Kidney capillary endothelial cell (primary cell): ENCODE measurements around the gene EXOC6.

Experiments
- DNase-seq: peaks from one replicate; pipeline ENCODE4 v3.0.0-alpha.2; 2018; ENCODE audit warnings: low spot score

Gene EXOC6

GRCh38 chr10:93023013-93023650 lies 174.8 kb downstream of the EXOC6 start:
- no peak for DNase-seq

GRCh38 chr10:93026072-93026471 lies 177.8 kb downstream of the EXOC6 start:
- DNase-seq = no peak

- no peak for DNase-seq
Measured at GRCh38 chr10:93027508-93027907, 179.2 kb downstream of the EXOC6 start.

- DNase-seq = no peak
Measured at GRCh38 chr10:93028883-93029282, 180.6 kb downstream of the EXOC6 start.

- peak; percentile 20 for DNase-seq
Measured at GRCh38 chr10:93030409-93030808, 182.1 kb downstream of the EXOC6 start.

DNA sequence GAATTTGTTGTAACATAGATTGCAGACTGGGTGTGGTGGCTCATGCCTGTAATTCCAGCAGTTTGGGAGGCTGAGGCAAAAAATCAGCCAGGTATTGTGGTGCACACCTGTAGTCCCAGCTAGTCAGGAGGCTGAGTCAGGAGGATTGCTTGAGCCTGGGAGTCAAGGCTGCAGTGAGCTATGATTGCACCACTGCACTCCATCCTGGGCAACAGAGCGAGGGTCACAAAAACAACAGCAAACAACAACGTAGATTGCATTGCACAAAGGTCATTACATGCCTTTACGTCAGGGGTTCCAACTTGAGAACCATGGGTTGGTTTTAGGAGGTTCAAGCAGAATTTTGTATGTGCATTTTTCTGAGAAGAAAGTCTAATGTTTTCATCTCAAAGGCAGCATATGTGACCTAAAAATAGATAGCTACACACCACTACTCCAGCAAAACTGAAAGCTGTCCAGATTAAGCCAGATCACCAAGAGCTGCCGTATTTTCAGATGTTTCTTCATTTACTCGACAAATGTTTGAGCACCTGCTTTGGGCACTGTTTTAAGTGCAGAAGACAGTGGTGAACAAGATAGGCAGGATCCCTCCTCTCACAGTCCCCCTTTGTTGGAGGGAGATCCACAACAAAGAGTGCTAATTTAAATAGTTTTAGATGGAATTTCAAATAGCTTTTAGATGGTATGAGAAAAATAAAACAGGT lies 183.9 kb downstream of the EXOC6 start:
- no peak for DNase-seq

GRCh38 chr10:93032809-93033137 lies 184.5 kb downstream of the EXOC6 start:
- no peak for DNase-seq

DNA sequence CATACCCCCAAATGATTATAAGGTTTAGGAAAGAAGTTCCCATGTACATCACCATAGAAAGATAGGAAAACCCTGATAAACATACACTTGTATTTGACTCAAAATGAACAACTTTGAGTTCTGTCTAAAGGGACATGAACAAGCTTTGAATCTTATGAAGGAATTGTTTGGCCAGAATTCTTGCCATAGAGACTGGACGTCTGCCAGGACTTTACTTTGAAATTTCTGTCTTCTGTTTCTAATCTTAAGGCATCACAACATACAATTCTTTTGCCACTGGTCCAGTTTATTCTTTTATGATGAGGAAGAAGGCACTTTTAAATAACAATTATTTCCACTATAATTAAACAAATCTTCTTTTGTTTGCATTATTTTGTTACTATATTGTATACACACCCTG lies 186.1 kb downstream of the EXOC6 start:
- DNase-seq = no peak

DNA sequence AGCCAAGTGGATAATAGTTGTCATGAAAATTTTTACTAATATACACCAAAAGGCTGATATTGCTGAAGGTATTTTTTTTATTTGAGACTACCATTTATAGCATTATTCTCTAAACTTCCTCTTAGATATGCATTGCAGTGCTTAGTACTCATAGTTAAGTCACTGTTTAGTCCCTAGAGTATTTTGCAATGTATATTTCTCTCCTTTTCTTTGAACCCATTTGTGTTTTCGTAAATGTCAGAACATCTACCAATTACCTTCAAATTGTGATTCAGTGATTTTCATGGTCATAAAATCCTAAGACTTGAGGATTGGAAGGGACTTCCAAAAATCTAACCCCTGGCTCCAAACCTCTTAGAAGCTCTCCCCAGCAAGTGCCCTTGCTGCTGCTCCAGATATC lies 190.8 kb downstream of the EXOC6 start:
- DNase-seq = no peak

- DNase-seq = no peak
Measured at GRCh38 chr10:93039721-93040120, 191.4 kb downstream of the EXOC6 start.

GRCh38 chr10:93054486-93054885 lies 206.2 kb downstream of the EXOC6 start:
- no peak for DNase-seq

GRCh38 chr10:93058139-93058538 lies 209.8 kb downstream of the EXOC6 start:
- DNase-seq = no peak

DNA sequence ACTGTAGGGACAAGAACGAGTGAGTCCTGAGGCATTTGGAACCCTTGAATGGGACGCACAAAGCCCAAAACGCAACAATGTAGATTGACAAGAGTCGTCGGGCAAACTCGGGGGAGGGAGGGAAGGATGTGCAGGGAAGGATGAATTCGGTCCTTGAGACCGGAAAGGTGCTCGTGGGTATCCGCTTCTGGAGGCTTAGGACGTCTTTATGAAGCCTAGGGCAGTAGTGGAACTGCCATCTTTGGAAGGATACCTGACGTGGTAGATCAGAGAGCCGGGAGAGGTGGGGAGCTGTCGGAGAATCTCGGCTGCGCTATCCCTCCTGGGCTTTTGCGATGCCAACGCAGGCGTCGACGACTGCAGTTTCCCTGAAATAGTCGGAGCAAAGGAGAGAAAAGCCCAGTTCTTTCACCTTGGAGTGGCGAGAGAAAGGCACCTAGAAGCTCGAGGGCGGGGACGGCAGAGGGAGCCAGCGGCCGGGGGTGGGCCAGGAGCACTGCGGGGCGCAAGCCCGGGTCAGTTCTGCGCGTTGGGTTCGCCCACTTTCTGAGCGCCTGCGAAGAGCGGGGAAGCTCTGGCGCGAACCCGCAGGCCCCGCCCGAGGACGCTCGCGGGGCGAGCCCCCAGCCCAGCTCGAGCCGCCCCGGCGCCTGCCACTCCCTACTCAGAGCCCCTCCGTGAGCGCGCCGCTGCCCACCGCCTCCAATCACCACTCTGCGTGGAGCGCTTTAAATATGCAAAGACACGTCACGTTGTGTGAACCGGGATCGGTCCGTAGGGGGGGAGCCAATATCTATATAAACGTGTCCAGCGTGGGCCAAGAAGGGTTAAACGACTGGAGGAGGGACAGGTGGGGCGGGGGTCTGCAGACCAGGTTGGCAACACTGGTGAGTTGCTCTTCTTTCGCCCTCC lies 211.9 kb downstream of the EXOC6 start, which contains the start of gene CYP26C1:
Gene CYP26C1 (plus strand): TSS at position 824 of the 912 bp plus-strand sequence. CDS start 466 bp downstream, outside the sequence.
- DNase-seq = no peak

DNA sequence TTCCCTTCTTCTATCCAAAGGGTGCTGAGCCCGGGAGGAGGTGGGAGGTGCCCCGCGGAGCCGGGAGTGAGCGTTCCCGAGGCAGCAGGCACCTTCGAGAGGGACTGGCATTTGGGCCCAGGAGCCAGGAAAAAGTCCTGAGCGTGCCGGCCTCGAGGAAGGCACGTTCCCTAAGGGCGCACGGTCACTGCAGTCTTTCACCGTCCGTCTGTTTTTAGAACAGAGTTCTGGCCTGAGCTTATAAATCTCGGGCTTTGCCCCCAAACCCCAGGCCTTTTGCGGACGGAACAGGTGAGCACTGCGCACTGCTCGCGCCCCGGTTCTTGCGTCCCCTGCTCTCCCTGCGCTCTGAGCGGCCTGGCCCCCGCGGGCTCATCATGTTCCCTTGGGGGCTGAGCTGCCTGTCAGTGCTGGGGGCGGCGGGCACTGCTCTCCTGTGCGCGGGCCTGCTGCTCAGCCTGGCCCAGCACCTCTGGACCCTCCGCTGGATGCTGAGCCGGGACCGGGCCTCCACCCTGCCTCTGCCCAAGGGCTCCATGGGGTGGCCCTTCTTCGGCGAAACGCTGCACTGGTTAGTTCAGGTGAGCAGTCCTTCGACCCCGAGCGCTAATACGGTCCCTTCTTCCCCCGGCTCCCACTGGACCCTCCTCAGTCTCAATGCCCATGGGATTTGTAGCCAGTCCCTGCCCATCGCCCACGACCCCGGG lies 212.7 kb downstream of the EXOC6 start:
- DNase-seq = no peak

DNA sequence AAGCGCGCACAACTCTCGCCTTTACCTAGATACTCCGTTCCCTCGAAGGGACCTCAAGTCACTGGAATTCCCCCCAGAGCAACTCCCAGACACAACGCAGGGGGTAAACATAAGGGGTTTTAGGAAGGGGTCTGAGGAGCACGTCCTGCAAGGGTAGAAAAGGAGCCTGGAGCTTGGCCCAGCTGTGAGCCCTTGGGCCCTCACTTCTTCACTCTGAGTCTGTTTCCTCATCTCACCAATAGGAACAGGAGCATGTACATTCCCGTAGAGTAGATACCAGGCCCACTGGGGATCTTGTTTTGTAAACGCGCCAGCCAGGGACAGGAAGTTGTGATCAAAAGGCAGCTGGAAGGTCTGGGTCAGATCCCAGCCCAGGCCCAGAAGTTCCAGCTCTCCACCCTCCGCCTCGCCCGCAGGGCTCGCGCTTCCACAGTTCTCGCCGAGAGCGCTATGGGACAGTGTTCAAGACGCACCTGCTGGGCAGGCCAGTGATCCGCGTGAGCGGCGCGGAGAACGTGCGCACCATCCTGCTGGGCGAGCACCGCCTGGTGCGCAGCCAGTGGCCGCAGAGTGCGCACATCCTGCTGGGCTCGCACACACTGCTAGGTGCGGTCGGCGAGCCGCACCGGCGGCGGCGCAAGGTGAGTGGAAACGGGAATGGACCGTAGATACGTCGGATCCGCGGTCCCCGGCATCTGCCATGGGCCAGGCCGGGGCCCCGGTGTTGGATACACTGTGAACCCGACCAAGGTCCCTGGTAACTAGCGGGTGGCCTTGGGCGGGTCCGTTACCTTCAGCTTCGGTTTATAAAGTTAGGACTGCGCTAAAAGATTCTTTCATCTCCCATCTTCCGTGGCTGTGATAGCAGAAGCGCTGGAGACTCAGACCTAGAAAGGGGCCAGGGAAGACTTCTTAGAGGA lies 213.5 kb downstream of the EXOC6 start:
- no peak for DNase-seq

DNA sequence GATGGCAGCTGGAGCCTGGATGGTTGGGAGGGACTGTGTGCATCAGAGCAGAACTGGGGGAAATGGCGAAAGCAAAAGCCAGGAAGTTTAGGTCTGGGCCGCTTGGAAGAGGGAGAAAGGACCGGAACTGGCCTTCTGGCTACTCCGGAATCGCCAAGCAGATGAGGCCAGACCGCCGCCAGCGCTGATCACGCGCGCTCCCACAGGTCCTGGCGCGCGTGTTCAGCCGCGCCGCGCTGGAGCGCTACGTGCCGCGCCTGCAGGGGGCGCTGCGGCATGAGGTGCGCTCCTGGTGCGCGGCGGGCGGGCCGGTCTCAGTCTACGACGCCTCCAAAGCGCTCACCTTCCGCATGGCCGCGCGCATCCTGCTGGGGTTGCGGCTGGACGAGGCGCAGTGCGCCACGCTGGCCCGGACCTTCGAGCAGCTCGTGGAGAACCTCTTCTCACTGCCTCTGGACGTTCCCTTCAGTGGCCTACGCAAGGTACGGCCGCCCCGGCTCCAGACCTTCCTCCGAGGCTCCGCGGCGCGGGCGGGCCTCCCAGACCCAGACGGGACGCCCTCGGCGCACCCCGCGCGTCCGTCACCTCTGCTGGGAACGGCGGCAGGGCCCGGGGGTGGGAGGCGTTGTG lies 214.3 kb downstream of the EXOC6 start:
- peak; percentile 56 for DNase-seq

GRCh38 chr10:93063144-93063976 lies 215.0 kb downstream of the EXOC6 start:
- DNase-seq = no peak

GRCh38 chr10:93063977-93064660 lies 215.8 kb downstream of the EXOC6 start:
- DNase-seq = no peak
